Upper lobe of right lung (tissue), 1 donor: ENCODE results near the gene VSIG10. TPM values are rescaled to one million over a fixed set of nuclear protein-coding genes. Genes with fewer than 3 reads are reported as not detected.

Source experiments
- ATAC-seq: fragments of 200-7000 bp; cut with Tn5 transposase; one replicate; pipeline ENCODE4 v1.9.1; 2020; ENCODE audit warnings: mild to moderate bottlenecking, moderate library complexity
- DNase-seq: peaks from one replicate; pipeline ENCODE4 v3.0.0-alpha.2; 2020
- H3K27ac ChIP-seq: fragments of 200-600 bp; one replicate; pipeline ENCODE4 v1.8.0; 2022
- H3K27me3 ChIP-seq: fragments of 200-600 bp; one replicate; pipeline ENCODE4 v1.8.0; 2022; ENCODE audit warnings: mild to moderate bottlenecking
- H3K36me3 ChIP-seq: fragments of 200-600 bp; one replicate; pipeline ENCODE4 v1.8.0; 2022
- H3K4me1 ChIP-seq: fragments of 200-600 bp; one replicate; pipeline ENCODE4 v1.8.0; 2022
- H3K4me3 ChIP-seq: fragments of 200-600 bp; one replicate; pipeline ENCODE4 v1.8.0; 2022; ENCODE audit warnings: mild to moderate bottlenecking
- H3K9me3 ChIP-seq: fragments of 200-600 bp; one replicate; pipeline ENCODE4 v1.8.0; 2022
- intact Hi-C: fragments of 100-400 bp; cut with DNase I; formaldehyde crosslinking; loops from one replicate; pipeline ENCODE4 v1.11.0; 2022
- total RNA-seq: library from RNA; stranded (reverse); fragmentation: NEBNext Ultra II Directional; extraction: Animal tissue kit (Norgen Biotek cat#: 25700); gene quantifications from one replicate; pipeline ENCODE4 v1.2.1, GENCODE V29; 2021
- TF ChIP-seq, protein P1 (sequence below): fragments of 200-600 bp; IDR thresholded peaks from one replicate; pipeline ENCODE4 v1.8.0; 2022; ENCODE audit warnings: antibody characterized with exemption
- donor health status: DM: no; HTN: yes; CAD: no; lungs with severe emphysema.

Gene VSIG10
- total RNA-seq, 1 donor from 2014 or later, result 52.4 TPM

DNA sequence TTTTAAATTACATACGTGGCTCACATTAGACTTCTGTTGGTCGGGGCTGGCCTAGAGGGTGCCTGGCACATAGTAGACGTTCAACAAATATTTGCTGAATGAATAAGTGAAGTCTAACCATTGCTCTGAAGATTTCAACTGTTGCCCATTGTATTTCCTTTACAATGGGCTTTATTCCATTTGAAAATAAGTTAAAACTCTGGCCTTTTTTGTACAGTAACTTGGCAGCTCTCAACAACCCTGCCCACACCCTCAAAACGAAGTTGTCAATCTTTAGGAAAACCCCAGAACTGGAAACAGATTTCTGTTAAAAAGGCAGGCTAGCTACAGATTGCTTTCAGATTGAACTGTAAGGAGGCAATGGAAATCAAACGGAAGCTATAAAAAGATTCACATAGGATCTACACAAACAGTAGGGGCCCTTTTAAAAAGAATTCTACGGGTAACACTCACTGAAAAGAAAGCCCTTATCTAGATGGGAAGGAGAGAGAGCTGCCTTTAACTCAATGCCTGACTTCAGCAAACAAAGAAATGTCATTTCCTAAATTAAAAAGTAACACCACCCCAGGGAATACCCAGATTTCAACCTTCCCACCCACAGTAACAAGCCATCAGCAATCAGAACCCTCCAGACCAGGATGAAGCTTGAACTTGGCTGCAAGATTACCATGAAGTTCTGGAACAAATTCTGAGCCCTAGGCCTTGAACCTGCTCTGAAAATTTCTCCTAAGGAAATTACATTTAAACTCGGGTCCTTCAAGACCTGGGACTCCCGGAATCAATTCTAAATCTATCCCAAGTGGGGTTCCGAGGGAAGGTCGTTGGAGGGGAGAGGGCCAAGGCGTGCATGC is 44.2 kb downstream of the VSIG10 start:
- peak overlapping the region; percentile 87 for H3K4me3 ChIP-seq
- H3K36me3 ChIP-seq, result no peaks in the 10 kb centered on the region
- no peaks in the 10 kb centered on the region for H3K27me3 ChIP-seq
- TF ChIP-seq, protein P1, sequence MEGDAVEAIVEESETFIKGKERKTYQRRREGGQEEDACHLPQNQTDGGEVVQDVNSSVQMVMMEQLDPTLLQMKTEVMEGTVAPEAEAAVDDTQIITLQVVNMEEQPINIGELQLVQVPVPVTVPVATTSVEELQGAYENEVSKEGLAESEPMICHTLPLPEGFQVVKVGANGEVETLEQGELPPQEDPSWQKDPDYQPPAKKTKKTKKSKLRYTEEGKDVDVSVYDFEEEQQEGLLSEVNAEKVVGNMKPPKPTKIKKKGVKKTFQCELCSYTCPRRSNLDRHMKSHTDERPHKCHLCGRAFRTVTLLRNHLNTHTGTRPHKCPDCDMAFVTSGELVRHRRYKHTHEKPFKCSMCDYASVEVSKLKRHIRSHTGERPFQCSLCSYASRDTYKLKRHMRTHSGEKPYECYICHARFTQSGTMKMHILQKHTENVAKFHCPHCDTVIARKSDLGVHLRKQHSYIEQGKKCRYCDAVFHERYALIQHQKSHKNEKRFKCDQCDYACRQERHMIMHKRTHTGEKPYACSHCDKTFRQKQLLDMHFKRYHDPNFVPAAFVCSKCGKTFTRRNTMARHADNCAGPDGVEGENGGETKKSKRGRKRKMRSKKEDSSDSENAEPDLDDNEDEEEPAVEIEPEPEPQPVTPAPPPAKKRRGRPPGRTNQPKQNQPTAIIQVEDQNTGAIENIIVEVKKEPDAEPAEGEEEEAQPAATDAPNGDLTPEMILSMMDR, result no peak
- peaks cover 52% of the 10 kb centered on the region for H3K4me1 ChIP-seq
- peak overlapping the region; percentile 97 for H3K27ac ChIP-seq
- ATAC-seq, result no peak
- DNase-seq, result no peak
- intact Hi-C loops, result no loop called here
- no peaks in the 10 kb centered on the region for H3K9me3 ChIP-seq

DNA sequence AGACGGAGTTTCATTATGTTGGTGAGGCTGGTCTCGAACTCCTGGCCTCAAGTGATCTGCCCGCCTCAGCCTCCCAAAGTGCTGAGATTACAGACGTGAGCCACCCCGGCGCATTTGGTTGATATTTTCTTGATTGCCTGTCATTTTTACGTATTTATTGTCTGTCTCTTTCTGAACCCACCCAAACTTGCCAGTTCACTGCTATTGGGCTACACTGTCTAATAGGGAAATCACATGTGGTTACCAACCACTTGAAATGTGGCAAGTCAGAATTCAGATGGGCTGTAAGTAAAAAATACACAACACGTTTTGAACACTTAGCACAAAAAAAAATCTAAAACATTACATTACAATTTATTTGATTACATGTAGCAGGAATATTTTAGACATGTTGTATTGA is 44.9 kb downstream of the VSIG10 start:
- no peak overlapping the region for H3K4me3 ChIP-seq
- H3K9me3 ChIP-seq, result no peaks in the 10 kb centered on the region
- H3K36me3 ChIP-seq, result no peaks in the 10 kb centered on the region
- ATAC-seq, result no peak
- H3K27ac ChIP-seq, result peak overlapping the region; percentile 97
- intact Hi-C loops, result no loop called here
- H3K4me1 ChIP-seq, result peaks cover 51% of the 10 kb centered on the region
- H3K27me3 ChIP-seq, result no peaks in the 10 kb centered on the region
- DNase-seq, result no peak
- TF ChIP-seq, protein P1, result no peak

DNA sequence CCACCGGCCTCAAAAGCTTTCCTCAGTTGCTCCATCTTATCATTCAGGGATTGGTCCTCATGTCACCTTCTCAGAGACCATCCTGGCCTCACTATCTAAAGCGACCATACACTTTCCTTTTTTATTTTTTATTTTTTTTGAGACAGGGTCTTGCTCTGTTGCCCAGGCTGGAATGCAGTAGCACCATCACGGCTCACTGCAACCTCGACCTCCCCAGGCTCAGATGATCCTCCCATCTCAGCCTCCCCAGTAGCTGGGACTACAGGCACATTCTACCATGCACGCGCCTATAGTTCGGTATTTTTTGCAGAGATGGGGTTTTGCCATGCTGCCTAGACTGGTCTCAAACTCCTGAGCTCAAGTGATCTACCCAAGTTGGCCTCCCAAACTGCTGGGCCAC is 45.6 kb downstream of the VSIG10 start:
- H3K4me1 ChIP-seq, result peaks cover 51% of the 10 kb centered on the region
- intact Hi-C loops, result no loop called here

DNA sequence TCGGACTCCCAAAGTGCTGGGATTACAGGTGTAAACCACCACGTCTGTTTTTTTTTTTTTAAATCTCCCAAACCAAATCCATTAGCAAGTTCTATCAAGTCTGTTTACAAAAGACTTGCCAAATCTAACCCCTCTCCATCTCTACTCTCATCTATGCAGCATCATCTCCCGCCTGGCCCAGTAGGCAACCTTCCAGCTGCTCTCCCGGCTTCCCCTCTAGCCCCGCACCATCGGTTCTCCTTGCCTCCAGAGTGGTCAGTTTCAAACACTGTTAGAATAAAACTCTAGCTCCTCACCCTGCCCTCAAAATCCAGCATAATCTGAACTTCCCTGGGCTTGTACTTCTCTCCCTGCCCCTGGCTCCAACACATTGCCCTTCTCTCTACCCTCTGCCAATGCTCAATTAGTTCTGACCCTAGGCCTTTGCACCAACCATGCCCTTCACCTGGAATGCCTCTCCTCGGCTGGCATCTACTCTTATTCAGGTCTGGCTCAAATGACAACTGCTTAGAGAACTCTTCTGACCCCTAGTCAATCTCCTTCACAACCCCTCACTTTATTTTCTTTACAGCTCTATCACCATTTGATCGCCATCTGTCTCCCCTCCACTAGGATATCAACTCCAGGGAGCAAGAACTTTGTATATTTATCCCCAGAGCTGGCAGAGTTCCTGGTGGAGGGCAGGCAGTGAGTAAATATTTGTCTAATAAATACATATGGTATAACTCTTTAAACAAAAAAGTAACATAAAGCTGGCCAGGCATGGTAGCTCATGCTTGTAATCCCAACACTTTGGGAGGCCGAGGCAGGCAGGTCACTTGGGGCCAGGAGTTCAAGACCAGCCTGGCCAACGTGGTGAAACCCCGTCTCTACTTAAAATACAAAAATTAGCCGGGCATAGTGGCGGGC is 47.7 kb downstream of the VSIG10 start:
- H3K36me3 ChIP-seq, result peaks cover 11% of the 10 kb centered on the region
- peak overlapping the region; percentile 36 for H3K27ac ChIP-seq
- TF ChIP-seq, protein P1, result no peak
- intact Hi-C loops, result no loop called here
- no peaks in the 10 kb centered on the region for H3K27me3 ChIP-seq
- peaks cover 60% of the 10 kb centered on the region for H3K4me1 ChIP-seq
- ATAC-seq (no peak), DNase-seq (no peak)
- H3K4me3 ChIP-seq, result no peak overlapping the region
- no peaks in the 10 kb centered on the region for H3K9me3 ChIP-seq

More for the DNA sequence above, 45.6 kb downstream of the VSIG10 start:
- Histone ChIP-seq H3K9me3 (no peaks in the 10 kb centered on the region), H3K36me3 (no peaks in the 10 kb centered on the region), H3K4me3 (no peak overlapping the region), H3K27ac (no peak overlapping the region), H3K27me3 (no peaks in the 10 kb centered on the region)
- DNase-seq, result no peak
- no peak for ATAC-seq
- TF ChIP-seq, protein P1, result no peak

DNA sequence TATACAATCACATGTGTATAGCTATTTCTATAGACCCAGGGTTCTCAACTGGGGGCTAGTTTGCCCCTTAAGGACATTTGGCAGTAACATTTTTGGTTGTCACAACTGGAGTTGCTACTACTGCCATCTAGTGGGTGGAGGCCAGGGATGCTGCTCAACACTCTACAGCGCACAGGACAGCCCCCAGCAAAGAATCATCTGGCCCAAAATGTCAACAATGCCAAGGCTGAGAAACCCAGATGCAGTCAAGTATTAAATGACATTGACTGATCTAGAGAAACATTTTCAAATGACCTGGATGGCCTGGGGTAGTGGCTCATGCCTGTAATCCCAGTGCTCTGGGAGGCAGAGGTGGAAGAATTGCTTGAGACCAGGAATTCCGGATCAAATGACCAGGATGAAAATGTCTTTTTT is 48.7 kb downstream of the VSIG10 start:
- DNase-seq, result no peak

More for the DNA sequence above, 48.7 kb downstream of the VSIG10 start:
- peak; percentile 62 for ATAC-seq
- H3K27me3 ChIP-seq, result no peaks in the 10 kb centered on the region
- no peak overlapping the region for H3K27ac ChIP-seq
- intact Hi-C loops, result no loop called here
- H3K9me3 ChIP-seq, result no peaks in the 10 kb centered on the region
- H3K36me3 ChIP-seq, result peaks cover 20% of the 10 kb centered on the region
- no peak overlapping the region for H3K4me3 ChIP-seq
- peaks cover 60% of the 10 kb centered on the region for H3K4me1 ChIP-seq
- TF ChIP-seq, protein P1, result peak; percentile 65
